ENCODE results near the gene PPP4R3B. TPM values are rescaled to one million over a fixed set of nuclear protein-coding genes. Genes with fewer than 3 reads are reported as not detected.

Gene PPP4R3B
- total RNA-seq, 1 experiment from 2014 or later = 49.2 TPM

DNA sequence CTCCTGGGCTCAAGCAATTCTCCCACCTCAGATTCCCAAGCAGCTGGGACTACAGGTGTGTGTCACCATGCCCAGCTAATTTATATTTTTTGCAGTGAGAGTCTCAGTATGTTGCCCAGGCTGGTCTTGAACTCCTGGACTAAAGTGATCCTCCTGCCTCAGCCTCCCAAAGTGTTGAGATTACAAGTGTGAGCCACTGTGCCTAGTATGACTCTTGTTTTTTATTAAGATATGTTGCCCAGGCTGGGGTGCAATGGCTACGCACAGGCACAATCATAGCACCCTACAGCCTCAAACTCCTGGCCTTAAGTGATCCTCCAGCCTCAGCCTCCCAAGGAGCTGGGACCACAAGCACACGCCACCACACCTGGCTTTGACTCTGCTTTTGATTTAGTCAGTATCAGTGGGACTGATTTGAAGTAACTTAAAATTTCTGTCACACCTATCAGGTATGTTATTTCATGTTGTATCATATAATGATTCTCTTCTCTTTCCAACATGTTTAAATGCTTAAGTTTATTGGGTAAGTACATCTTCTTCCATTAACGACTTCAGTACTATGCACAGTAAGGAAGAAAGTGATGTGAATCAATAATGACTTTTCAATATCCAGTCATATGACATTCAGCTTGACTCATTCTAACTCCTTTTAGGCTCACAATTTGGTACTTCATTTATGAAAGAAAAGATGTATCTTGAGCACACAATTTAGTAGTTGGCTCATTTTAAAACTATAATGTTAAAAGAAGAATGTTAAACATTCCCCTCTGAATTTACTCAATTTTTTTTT, 6.3 kb downstream of the PPP4R3B start:
- H3K4me3 Mint-ChIP-seq (ENCODE audit: low read depth, unreplicated experiment) = no peak overlapping the region
- H3K9me3 Mint-ChIP-seq (ENCODE audit: low read depth, unreplicated experiment) = no peaks in the 10 kb centered on the region
- CTCF ChIA-PET = no interaction called here
- no peaks in the 10 kb centered on the region for H3K27me3 Mint-ChIP-seq (ENCODE audit: unreplicated experiment)
- intact Hi-C loops (cut with micrococcal nuclease; ENCODE audit: unreplicated experiment) = no loop called here
- H3K27ac Mint-ChIP-seq (ENCODE audit: unreplicated experiment) = no peak overlapping the region
- DNase-seq = no peak
- peaks cover 19% of the 10 kb centered on the region for H3K4me1 Mint-ChIP-seq (ENCODE audit: low read depth, unreplicated experiment)
- TF ChIP-seq, protein P1, sequence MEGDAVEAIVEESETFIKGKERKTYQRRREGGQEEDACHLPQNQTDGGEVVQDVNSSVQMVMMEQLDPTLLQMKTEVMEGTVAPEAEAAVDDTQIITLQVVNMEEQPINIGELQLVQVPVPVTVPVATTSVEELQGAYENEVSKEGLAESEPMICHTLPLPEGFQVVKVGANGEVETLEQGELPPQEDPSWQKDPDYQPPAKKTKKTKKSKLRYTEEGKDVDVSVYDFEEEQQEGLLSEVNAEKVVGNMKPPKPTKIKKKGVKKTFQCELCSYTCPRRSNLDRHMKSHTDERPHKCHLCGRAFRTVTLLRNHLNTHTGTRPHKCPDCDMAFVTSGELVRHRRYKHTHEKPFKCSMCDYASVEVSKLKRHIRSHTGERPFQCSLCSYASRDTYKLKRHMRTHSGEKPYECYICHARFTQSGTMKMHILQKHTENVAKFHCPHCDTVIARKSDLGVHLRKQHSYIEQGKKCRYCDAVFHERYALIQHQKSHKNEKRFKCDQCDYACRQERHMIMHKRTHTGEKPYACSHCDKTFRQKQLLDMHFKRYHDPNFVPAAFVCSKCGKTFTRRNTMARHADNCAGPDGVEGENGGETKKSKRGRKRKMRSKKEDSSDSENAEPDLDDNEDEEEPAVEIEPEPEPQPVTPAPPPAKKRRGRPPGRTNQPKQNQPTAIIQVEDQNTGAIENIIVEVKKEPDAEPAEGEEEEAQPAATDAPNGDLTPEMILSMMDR (IDR thresholded peaks at IDR 0.05; ENCODE audit: unreplicated experiment) = no peak
- H3K36me3 Mint-ChIP-seq (ENCODE audit: insufficient read depth, unreplicated experiment) = peaks cover 19% of the 10 kb centered on the region
- no TSS peak for BruUV-seq (replicated peaks)

DNA sequence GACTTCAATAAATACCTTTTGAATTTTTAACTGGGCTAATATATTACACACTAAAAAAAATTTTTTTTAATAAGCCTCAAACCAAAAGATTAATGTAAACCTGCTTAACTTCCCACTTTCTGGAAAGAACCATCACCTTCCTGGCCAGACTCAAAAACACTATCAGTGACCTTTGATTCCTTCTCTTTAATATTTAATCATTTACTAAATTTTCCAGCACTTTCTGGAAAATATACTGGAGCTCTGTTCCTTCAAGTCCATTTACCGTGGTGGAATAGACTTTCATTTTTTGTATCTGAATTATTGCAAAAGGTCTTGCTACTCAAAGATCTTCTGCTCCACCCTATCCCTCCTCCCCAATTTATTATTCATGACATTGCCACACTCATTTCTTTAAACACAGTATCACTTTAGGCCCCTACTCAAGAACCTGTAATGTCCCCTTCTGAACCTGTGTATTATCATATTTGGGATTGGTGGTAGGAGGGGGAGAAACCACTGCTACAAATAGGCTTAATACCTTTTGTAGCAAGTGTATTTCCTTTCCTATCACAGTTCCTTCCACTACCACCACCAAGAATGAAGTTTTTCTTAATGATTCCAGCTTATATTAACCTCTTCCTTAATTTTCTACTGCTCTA, 7.4 kb downstream of the PPP4R3B start:
- no peaks in the 10 kb centered on the region for H3K27me3 Mint-ChIP-seq (ENCODE audit: unreplicated experiment)
- H3K27ac Mint-ChIP-seq (ENCODE audit: unreplicated experiment) = no peak overlapping the region
- H3K36me3 Mint-ChIP-seq (ENCODE audit: insufficient read depth, unreplicated experiment) = peaks cover 27% of the 10 kb centered on the region
- no peaks in the 10 kb centered on the region for H3K9me3 Mint-ChIP-seq (ENCODE audit: low read depth, unreplicated experiment)
- CTCF ChIA-PET = no interaction called here
- DNase-seq = no peak
- intact Hi-C loops (cut with micrococcal nuclease; ENCODE audit: unreplicated experiment) = no loop called here
- TF ChIP-seq, protein P1 (IDR thresholded peaks at IDR 0.05; ENCODE audit: unreplicated experiment) = no peak
- H3K4me1 Mint-ChIP-seq (ENCODE audit: low read depth, unreplicated experiment) = peaks cover 13% of the 10 kb centered on the region
- no TSS peak for BruUV-seq (replicated peaks)
- no peak overlapping the region for H3K4me3 Mint-ChIP-seq (ENCODE audit: low read depth, unreplicated experiment)

- BruUV-seq (replicated peaks) = no TSS peak
- Mint-ChIP-seq H3K36me3 (ENCODE audit: insufficient read depth, unreplicated experiment) (peaks cover 24% of the 10 kb centered on the region), H3K9me3 (ENCODE audit: low read depth, unreplicated experiment) (no peaks in the 10 kb centered on the region), H3K27ac (ENCODE audit: unreplicated experiment) (no peak overlapping the region), H3K27me3 (ENCODE audit: unreplicated experiment) (no peaks in the 10 kb centered on the region), H3K4me1 (ENCODE audit: low read depth, unreplicated experiment) (peaks cover 12% of the 10 kb centered on the region), H3K4me3 (ENCODE audit: low read depth, unreplicated experiment) (no peak overlapping the region)
- DNase-seq = no peak
- intact Hi-C loops (cut with micrococcal nuclease; ENCODE audit: unreplicated experiment) = no loop called here
- TF ChIP-seq, protein P1 (IDR thresholded peaks at IDR 0.05; ENCODE audit: unreplicated experiment) = no peak
- CTCF ChIA-PET = no interaction called here
These were observed 8.1 kb downstream of the PPP4R3B start for GRCh38 chr2:55609193-55609794.

DNA sequence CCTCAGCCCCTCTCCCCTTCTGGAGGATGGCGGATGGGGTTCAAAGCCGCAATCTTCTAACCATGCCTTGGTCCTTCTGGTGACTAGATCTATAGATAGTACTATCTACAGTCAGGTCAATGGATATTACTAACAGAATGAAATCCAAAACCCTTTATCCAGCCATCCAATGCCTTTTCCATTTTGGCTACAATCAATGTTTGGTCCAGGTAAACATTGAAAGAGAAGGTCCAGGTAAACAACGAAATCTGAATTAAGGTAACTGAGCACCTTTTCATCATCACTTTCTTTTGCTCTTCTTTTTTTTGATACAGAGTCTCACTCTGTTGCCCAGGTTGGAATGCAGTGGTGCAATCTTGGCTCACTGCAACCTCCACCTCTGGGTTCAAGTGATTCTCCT, 9.7 kb downstream of the PPP4R3B start:
- Mint-ChIP-seq H3K9me3 (ENCODE audit: low read depth, unreplicated experiment) (no peaks in the 10 kb centered on the region), H3K27ac (ENCODE audit: unreplicated experiment) (no peak overlapping the region), H3K4me3 (ENCODE audit: low read depth, unreplicated experiment) (no peak overlapping the region), H3K27me3 (ENCODE audit: unreplicated experiment) (no peaks in the 10 kb centered on the region), H3K36me3 (ENCODE audit: insufficient read depth, unreplicated experiment) (peaks cover 18% of the 10 kb centered on the region), H3K4me1 (ENCODE audit: low read depth, unreplicated experiment) (peaks cover 12% of the 10 kb centered on the region)
- BruUV-seq (replicated peaks) = no TSS peak
- TF ChIP-seq, protein P1 (IDR thresholded peaks at IDR 0.05; ENCODE audit: unreplicated experiment) = no peak
- intact Hi-C loops (cut with micrococcal nuclease; ENCODE audit: unreplicated experiment) = no loop called here
- DNase-seq = no peak
- CTCF ChIA-PET = no interaction called here
